DOHH2 (cell line): ENCODE measurements around the gene SHISA3.

Source experiments
- H3F3A ChIP-seq: fragments of 200-600 bp; sonication (generic), shearing (Covaris generic); 2 replicates; pipeline ENCODE4 v1.6.0; 2016; ENCODE audit warnings: antibody characterized with exemption, mild to moderate bottlenecking; ENCODE audit not compliant: control insufficient read depth, insufficient read depth
- H3K27ac ChIP-seq: fragments of 200-600 bp; sonication (generic); 2 replicates; pipeline ENCODE4 v1.5.1; 2014; ENCODE audit warnings: low read depth, mild to moderate bottlenecking, low read length, moderate library complexity
- H3K27me3 ChIP-seq: fragments of 200-600 bp; sonication (generic); 2 replicates; pipeline ENCODE4 v1.6.1; 2014; ENCODE audit warnings: mild to moderate bottlenecking, low read length, mixed read lengths; ENCODE audit not compliant: control insufficient read depth
- H3K36me3 ChIP-seq: fragments of 200-600 bp; sonication (generic); 2 replicates; pipeline ENCODE4 v1.6.1; 2014; ENCODE audit warnings: mild to moderate bottlenecking, low read length, moderate library complexity, mixed read lengths; ENCODE audit not compliant: control insufficient read depth
- H3K4me1 ChIP-seq: fragments of 200-600 bp; sonication (generic); 2 replicates; pipeline ENCODE4 v1.6.1; 2014; ENCODE audit warnings: mild to moderate bottlenecking, low read length, mixed read lengths; ENCODE audit not compliant: control insufficient read depth
- H3K4me2 ChIP-seq: fragments of 200-600 bp; sonication (generic); 2 replicates; pipeline ENCODE4 v1.6.0; 2014; ENCODE audit warnings: mild to moderate bottlenecking, low read length, moderate library complexity
- H3K4me3 ChIP-seq: fragments of 200-600 bp; sonication (generic); 2 replicates; pipeline ENCODE4 v1.5.1; 2014; ENCODE audit warnings: mild to moderate bottlenecking, low read length, mixed read lengths
- H3K79me2 ChIP-seq: fragments of 200-600 bp; sonication (generic); 2 replicates; pipeline ENCODE4 v1.6.1; 2014; ENCODE audit warnings: mild to moderate bottlenecking, low read length, mixed read lengths; ENCODE audit not compliant: control insufficient read depth
- H3K9me2 ChIP-seq: fragments of 200-600 bp; sonication (generic); replicated peaks from 2 replicates; pipeline ENCODE4 v1.6.1; 2014; ENCODE audit warnings: mild to moderate bottlenecking, low read length, mixed read lengths; ENCODE audit not compliant: control insufficient read depth
- H3K9me3 ChIP-seq: fragments of 200-600 bp; sonication (generic); 2 replicates; pipeline ENCODE4 v1.6.1; 2014; ENCODE audit warnings: antibody characterized with exemption, low read length, mixed read lengths; ENCODE audit not compliant: control insufficient read depth, insufficient read depth
- H4K20me1 ChIP-seq: fragments of 200-600 bp; sonication (generic); 2 replicates; pipeline ENCODE4 v1.6.0; 2014; ENCODE audit warnings: low read depth, mild to moderate bottlenecking, antibody characterized with exemption, low read length, moderate library complexity; ENCODE audit not compliant: control insufficient read depth, insufficient read depth
- EZH2phosphoT487 ChIP-seq: fragments of 200-600 bp; sonication (generic); IDR thresholded peaks from 2 replicates; pipeline ENCODE4 v1.6.1; 2017; ENCODE audit warnings: borderline replicate concordance, mild to moderate bottlenecking, antibody characterized with exemption, low read length, moderate library complexity, mixed read lengths
- TF ChIP-seq, protein P1 (sequence below): fragments of 200-600 bp; sonication (generic); IDR thresholded peaks from one replicate; pipeline ENCODE4 v1.5.1; 2014; ENCODE audit warnings: antibody characterized with exemption, mild to moderate bottlenecking, low read depth, low read length; ENCODE audit not compliant: poor library complexity, severe bottlenecking

The SHISA3 gene

DNA sequence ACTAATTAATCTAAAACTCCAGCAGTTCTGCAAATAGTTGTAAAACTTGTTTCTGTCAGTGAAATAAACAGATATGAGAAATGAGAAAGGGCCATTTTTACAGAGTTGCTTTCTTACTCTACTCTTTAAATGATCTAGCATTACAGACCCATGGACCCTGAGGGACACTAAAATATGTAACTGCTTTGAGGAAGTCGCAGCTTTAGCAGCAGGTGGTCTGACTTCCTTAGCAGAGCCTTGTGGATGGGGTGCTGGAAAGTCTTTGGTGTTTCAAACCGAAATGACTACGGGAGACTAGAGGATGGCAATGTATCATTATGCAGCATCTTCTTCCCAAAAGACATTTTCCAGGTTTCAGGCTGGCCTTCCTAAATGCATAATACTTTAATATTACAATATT, 18.7 kb downstream of the SHISA3 start:
- TF ChIP-seq, protein P1, sequence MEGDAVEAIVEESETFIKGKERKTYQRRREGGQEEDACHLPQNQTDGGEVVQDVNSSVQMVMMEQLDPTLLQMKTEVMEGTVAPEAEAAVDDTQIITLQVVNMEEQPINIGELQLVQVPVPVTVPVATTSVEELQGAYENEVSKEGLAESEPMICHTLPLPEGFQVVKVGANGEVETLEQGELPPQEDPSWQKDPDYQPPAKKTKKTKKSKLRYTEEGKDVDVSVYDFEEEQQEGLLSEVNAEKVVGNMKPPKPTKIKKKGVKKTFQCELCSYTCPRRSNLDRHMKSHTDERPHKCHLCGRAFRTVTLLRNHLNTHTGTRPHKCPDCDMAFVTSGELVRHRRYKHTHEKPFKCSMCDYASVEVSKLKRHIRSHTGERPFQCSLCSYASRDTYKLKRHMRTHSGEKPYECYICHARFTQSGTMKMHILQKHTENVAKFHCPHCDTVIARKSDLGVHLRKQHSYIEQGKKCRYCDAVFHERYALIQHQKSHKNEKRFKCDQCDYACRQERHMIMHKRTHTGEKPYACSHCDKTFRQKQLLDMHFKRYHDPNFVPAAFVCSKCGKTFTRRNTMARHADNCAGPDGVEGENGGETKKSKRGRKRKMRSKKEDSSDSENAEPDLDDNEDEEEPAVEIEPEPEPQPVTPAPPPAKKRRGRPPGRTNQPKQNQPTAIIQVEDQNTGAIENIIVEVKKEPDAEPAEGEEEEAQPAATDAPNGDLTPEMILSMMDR: no peak
- no peak for TF ChIP-seq EZH2phosphoT487
- no peaks in the 10 kb centered on the region for H3K79me2 ChIP-seq
- H3K27me3 ChIP-seq: no peaks in the 10 kb centered on the region
- H3K27ac ChIP-seq: no peak overlapping the region
- H3K9me2 ChIP-seq: no peaks in the 10 kb centered on the region
- H3F3A ChIP-seq: no peaks in the 10 kb centered on the region
- H3K4me2 ChIP-seq: no peak overlapping the region
- no peaks in the 10 kb centered on the region for H3K9me3 ChIP-seq
- H4K20me1 ChIP-seq: no peaks in the 10 kb centered on the region
- peaks cover 42% of the 10 kb centered on the region for H3K36me3 ChIP-seq
- H3K4me3 ChIP-seq: no peak overlapping the region
- no peaks in the 10 kb centered on the region for H3K4me1 ChIP-seq

DNA sequence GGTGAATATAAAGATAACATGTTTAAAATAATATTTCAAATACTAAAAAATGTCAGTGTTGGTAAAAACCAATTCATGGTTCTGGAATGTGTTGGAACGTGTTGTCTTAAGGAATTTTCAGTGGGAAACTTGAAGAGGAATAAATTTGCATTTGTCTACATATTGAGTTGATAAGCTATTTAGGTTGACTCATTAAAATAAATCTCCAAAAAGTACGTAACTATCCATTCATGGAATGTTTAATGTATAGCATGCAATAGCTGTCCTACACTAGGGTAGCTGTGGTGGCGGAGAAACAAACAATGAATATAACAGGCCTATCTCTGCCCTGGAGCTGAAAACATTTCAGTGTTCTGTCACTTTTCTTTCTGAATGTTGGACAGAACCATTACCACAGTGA, 20.3 kb downstream of the SHISA3 start:
- no peak for TF ChIP-seq EZH2phosphoT487
- TF ChIP-seq, protein P1: no peak
- no peak overlapping the region for H3K4me3 ChIP-seq
- no peaks in the 10 kb centered on the region for H3K27me3 ChIP-seq
- peaks cover 53% of the 10 kb centered on the region for H3K36me3 ChIP-seq
- no peaks in the 10 kb centered on the region for H4K20me1 ChIP-seq
- no peaks in the 10 kb centered on the region for H3K9me2 ChIP-seq
- H3K4me1 ChIP-seq: no peaks in the 10 kb centered on the region
- H3F3A ChIP-seq: no peaks in the 10 kb centered on the region
- no peaks in the 10 kb centered on the region for H3K9me3 ChIP-seq
- H3K27ac ChIP-seq: no peak overlapping the region
- H3K79me2 ChIP-seq: no peaks in the 10 kb centered on the region
- no peak overlapping the region for H3K4me2 ChIP-seq

DNA sequence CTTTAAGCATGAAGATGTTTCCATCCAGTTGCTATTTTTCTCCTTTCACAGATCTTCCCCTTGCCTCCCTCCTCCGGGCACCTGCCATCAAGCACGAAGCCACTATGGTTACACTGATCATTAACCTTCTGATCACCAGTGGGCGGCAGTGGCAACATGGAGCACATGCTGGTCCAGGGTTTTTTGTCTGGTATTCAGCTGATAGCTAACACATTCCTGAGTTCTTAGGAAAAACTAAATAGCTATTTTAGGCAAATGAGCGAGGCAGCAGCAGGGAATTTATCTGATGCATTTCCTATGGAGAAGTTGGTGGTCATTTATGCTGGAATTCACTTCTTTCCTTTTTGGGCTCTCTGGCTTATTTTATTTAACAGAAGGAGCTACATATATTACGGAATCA, 22.9 kb downstream of the SHISA3 start:
- no peaks in the 10 kb centered on the region for H3K27me3 ChIP-seq
- no peaks in the 10 kb centered on the region for H3K9me3 ChIP-seq
- H3K36me3 ChIP-seq: peaks cover 42% of the 10 kb centered on the region
- H3F3A ChIP-seq: no peaks in the 10 kb centered on the region
- no peak overlapping the region for H3K4me3 ChIP-seq
- no peaks in the 10 kb centered on the region for H4K20me1 ChIP-seq
- no peak overlapping the region for H3K4me2 ChIP-seq
- no peaks in the 10 kb centered on the region for H3K4me1 ChIP-seq
- no peaks in the 10 kb centered on the region for H3K9me2 ChIP-seq
- TF ChIP-seq EZH2phosphoT487: no peak
- TF ChIP-seq, protein P1: no peak
- no peaks in the 10 kb centered on the region for H3K79me2 ChIP-seq
- no peak overlapping the region for H3K27ac ChIP-seq
